Colon (tissue), 2 donors: ENCODE results near the gene CELF4.
"Not testable (repeated sequence)": the region's sequence is repeated elsewhere in the genome, so short reads cannot be mapped to it uniquely, and the experiment has no call there.

Experiments used
- FAIRE-seq: peaks from 2 replicates; lab custom pipeline; 2012; peaks lifted over from hg19 to GRCh38; lab: Jason Lieb, UNC
- donor health status: control.
- donor health status: control.

Gene CELF4

DNA sequence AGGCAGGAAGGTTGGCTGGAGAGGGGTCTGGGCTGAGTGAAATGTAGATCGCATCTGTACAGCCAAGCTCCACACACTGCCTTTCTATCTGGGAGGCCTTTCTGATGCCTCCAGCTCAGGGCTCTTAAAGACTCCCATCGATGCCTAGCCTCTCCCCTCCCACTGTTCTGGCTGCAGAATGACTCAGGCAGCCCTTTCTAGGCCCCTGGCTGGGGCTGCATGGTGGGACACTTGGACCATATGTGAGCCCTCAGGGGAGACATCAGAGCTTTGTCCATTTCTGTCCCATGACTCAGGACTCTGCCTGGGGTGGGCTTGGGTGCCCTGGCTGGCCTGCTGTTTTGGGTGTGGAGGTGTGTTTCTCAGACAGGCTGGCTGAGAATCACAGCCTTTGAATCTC is 101.3 kb downstream of the CELF4 start:
- FAIRE-seq: no peak

DNA sequence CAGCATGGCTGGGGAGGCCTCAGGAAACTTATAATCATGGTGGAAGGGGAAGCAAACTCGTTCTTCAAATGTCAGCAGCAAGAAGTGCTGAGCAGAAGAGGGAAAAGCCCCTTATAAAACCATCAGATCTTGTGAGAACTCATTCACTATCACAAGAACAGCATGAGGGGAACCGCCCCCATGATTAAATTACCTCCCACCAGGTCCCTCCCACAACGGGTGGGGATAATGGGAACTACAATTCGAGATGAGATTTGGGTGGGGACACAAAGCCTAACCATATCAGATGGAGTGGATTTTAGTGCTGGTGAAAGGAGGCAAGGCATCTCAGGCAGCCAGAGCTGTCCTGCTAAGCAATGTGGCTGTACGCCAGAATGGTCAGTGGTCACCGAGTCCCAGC is 104.3 kb downstream of the CELF4 start:
- not testable (repeated sequence) for FAIRE-seq

GRCh38 chr18:37460604-37461003 is 105.0 kb downstream of the CELF4 start:
- FAIRE-seq: no peak

- no peak for FAIRE-seq
Observed at GRCh38 chr18:37458697-37459096, 106.9 kb downstream of the CELF4 start.

- FAIRE-seq: no peak
Observed at GRCh38 chr18:37457753-37458152, 107.8 kb downstream of the CELF4 start.

DNA sequence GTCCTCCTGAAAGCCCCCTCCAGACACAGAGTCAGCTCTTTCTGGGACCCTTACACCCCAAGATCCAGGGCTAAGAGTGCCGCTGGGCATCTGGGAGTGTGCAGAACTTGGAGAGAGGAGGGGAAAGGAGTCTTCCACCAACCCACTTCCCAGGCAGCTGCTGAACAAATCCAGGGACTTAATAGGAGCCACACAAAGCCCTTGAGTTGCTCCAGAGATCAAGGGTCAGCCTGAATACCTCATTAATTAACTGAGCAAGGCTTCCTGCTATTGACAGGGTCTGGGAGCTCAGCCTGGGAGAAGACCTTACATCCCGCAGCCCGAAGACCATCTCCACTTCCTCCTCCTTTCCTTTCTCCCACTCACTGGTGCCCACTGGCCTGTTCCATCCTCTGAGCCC is 108.3 kb downstream of the CELF4 start:
- FAIRE-seq: no peak

DNA sequence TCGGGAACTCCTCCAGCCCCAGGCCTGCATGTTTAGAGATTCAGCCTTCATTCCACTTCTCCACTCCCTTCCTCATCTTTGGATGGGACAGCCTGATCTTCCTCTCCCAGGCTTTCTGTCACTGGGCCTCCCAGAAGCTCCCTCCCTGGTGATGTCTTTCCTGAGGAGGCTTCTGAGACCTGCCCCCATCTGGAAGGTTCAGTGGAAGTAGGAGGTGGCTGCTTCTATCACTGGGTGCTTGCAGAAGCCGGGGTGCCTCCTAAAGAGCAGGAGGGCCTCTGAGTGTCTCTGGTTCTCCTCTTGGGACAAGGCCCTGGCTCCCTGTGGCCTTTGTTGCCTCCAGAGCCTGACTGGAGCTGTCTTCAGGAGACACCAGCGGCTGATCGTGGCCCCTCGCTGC is 108.7 kb downstream of the CELF4 start:
- no peak for FAIRE-seq

- no peak for FAIRE-seq
Observed at GRCh38 chr18:37456395-37456794, 109.2 kb downstream of the CELF4 start.

DNA sequence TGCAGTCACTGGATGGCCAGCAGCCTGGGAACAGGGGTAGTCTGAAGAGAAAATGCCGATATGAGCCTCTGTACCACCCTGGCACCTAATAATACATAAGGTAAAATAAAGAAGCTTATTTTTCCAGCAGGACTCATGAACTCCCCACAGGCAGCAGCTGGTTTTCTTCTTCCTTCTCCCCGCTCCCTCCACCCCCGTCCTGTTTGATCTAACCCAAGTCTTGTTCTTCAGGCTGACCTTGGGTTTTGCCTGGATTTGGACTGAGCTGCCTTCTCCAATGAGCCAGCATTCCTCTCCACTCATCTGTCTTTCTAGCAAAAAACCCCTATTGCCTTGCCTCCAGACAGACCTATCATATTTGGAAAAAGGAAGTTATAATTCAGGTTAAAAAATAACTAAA is 111.8 kb downstream of the CELF4 start:
- no peak for FAIRE-seq

DNA sequence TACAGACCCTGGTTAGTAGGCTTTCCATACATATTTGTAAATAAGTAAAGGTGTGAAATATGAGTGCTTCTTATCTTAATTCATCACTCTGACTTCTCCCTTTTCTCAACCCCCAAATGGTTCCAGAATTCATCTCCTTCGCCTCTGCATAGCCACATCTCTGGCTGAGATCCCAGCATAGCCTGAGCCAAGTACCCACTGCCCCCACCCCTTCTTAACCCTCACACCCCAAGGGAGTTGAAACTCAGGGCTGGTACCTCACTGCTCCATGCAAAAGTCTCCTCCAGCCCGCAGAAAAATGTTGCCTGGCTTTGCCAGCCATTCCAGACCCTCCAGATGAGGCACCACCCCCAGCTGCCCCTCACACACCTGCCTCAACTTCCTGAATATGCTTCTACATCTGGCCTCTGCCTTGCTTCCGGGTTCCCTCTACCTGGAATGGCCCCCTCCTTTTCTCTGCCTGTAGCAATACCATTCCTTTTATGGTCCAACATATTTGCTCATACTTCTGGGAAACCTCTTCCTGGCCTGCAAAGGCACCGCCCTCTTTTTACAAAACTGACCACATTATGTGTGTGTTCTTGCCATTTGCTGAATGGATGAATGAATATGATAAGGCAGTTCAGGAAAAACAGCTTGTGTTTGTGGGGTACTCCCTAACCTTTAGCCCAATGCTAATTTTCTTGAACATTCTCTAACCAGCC is 112.8 kb downstream of the CELF4 start:
- no peak for FAIRE-seq

GRCh38 chr18:37452015-37452414 is 113.6 kb downstream of the CELF4 start:
- no peak for FAIRE-seq

- no peak for FAIRE-seq
Observed at GRCh38 chr18:37451239-37451825, 114.3 kb downstream of the CELF4 start.

DNA sequence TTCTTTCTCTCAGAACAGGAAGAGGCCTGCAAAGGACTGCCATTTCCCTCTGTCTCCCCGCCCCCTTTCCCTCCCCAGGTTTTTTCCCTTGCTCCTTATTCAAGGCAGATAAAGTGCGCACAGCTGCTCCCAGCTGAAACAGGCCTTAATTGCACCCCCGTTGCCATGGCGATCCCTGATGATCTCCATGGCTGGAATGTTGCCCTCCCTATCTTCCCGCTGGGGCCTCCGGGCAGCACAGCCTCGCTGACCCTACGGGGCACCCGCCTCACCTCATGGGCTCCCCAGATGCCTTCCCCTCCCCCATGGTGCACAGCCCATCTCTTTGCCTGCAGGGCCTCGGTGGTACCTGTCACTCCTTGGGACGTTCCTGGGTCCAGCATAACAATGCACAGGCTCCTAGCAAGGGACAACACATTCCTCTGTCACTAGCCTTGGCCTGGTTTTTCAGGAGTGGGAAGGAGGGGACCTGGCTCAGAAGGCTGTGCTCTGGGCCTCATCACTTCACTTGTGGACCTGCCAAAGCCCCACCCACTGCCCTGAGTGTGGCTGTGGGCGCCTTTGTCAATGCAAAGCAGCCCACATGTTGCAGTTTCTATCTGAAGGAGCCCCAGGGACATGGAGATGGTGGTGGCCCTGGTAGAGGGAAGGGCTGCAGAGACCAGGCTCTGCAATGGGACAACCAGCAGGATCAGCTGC is 115.0 kb downstream of the CELF4 start:
- no peak for FAIRE-seq

DNA sequence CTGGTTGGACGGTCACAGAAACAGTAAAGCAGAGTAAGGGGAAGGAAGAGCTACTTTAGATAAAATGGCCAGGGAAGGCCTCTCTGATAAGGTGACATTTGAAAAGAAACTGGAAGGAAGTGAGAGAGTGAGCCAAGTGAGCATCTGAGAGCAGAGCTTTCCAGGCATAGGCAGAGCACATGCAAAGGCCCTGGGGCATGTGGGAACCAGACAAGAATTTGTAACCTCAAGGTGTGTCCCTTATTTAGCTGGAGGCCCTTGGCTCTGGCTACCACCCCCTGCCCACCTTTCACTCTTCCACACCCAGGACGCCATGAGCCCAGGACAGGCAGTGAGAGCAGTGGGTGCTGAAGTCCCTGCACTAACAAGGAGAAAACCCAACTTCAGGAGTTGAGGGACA is 116.0 kb downstream of the CELF4 start:
- FAIRE-seq: no peak

DNA sequence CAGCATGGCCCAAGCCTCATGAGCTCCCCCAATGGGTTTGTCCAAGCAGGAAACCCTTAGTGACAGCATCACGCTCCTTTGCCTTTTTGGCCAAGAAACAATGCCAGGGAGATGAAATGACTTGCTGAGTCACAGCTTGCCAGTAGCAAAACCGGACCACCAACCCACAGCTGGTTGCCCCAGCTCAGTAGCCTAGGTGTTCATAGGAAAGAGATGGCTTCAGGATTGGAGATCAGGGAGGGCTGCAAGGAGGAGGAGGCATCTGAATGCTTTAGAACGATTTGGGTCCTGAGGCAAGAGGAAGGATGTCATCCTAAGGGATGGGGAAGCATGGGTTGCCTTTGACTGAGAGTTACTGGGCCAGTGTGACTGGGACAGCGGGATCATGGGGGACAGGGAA is 116.7 kb downstream of the CELF4 start:
- FAIRE-seq: no peak

DNA sequence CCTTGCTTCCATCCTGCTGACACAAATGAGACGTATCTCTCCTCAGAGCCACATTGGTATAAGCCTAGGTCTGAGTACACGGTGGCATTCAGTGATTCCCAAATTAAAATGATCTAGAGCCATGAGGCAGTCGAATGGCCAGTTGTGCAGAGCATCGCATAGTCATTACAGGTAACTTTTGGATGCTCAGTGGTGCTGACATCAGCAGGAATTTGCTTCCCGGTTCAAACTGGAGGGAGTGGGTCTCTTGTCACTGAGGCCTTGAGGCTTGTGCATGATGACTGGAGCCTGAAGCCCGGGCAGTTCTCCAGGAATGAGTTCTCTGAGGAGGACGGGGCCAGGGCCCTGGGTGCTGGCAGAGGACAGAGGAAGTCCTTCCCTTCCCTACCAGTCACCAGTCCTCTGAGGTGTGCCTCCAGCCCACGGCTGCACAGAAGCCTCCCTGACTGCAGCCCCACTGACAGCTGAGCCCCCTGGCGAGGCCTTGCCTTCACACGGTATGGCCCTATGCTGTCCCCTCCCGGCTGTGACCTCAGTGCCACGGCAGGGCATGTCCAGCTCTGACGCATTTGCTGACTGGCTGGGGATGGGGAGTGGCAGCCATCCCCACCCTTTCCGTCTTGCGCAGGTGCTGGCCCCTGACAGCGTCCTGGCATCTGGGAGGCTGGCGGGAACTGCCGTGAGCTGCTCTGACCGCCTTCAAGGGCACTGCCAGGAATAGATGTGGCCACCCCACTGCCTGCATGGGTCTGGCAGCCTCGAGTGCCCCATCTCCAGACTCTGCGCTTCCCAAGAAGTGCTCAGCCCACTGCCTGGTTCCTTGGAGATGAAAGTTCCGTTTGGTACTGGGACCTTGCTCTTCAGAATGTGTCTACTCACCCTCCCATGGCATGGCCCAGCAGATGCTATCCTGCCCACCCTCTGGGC is 117.4 kb downstream of the CELF4 start:
- no peak for FAIRE-seq

DNA sequence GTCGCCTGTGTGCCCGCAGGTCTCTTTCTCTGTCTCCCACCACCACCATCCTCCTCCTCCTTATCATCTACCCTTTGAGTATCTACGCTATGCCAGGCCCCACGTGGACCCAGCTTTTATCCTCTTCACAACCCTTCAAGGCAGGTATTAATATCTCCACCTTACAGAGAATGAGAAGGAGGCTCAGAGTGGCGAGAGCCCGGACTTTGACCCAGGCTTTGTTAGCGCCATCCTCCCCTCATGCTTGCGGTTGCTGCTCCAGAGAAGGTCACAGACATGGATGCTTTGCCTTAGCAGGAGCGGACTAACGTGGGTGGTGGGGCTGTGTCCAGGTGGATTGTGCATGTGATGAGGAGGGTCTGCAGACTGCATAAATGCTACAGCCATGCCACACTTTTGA is 119.8 kb downstream of the CELF4 start:
- FAIRE-seq: no peak

GRCh38 chr18:37445368-37445767 is 120.2 kb downstream of the CELF4 start:
- no peak for FAIRE-seq

GRCh38 chr18:37443325-37444055 is 122.1 kb downstream of the CELF4 start:
- FAIRE-seq: no peak

- no peak for FAIRE-seq
Observed at GRCh38 chr18:37442477-37442876, 123.1 kb downstream of the CELF4 start.

DNA sequence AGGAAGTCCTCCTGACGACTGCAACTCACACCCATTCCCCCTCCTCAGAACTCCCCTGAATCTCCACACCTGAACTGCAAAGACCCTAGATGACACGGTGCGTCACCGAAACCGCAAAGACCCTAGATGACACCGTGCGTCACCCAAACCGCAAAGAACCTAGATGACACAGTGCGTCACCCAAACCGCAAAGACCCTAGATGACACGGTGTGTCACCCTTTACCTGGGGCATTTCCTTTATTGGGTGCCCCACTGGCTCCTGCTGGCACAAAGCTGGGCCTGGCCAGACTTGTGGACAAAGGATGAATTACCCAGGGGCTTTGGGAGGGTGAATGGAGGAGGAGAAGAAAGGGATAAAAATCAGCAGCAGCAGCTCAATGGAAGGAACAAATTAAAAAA is 123.8 kb downstream of the CELF4 start:
- no peak for FAIRE-seq

- FAIRE-seq: no peak
Observed at GRCh38 chr18:37440206-37440605, 125.4 kb downstream of the CELF4 start.
